HFFc6 (cell line): ENCODE measurements around the gene KLK5. TPM values are rescaled to one million over a fixed set of nuclear protein-coding genes. Genes with fewer than 3 reads are reported as not detected.
"Not testable (repeated sequence)": the region's sequence is repeated elsewhere in the genome, so short reads cannot be mapped to it uniquely, and the experiment has no call there.

Experiments
- DNase-seq: peaks from one replicate; pipeline ENCODE4 v3.0.0-alpha.2; 2018
- H3K27ac Mint-ChIP-seq: 2 replicates; pipeline ENCODE4 v1.8.0; 2020; ENCODE audit warnings: mild to moderate bottlenecking, mixed read lengths
- H3K27me3 Mint-ChIP-seq: 2 replicates; pipeline ENCODE4 v1.8.0; 2021; ENCODE audit warnings: mild to moderate bottlenecking, moderate library complexity, mixed read lengths; ENCODE audit not compliant: insufficient read depth
- H3K36me3 Mint-ChIP-seq: 2 replicates; pipeline ENCODE4 v1.8.0; 2021; ENCODE audit warnings: low read depth, mixed read lengths
- H3K4me1 Mint-ChIP-seq: 2 replicates; pipeline ENCODE4 v1.8.0; 2020; ENCODE audit warnings: low read depth, mixed read lengths
- H3K4me3 Mint-ChIP-seq: 2 replicates; pipeline ENCODE4 v1.8.0; 2020; ENCODE audit warnings: mild to moderate bottlenecking, moderate library complexity, mixed read lengths
- H3K9me3 Mint-ChIP-seq: 2 replicates; pipeline ENCODE4 v1.8.0; 2020; ENCODE audit warnings: mild to moderate bottlenecking, mixed read lengths
- total RNA-seq, 6 experiments: library from RNA; stranded (reverse); fragmentation: NEBNext Ultra II Directional; extraction: Animal tissue kit (Norgen Biotek cat#: 25700); gene quantifications; 2 replicates in 1 of 6; 3 replicates in 5 of 6; pipeline ENCODE4 v1.2.3, GENCODE V29; 2021
- TF ChIP-seq, protein P1 (sequence below): fragments of 200-600 bp; sonication (generic); IDR thresholded peaks from 2 replicates; pipeline ENCODE4 v1.5.0; 2021; ENCODE audit warnings: antibody characterized with exemption, mild to moderate bottlenecking

The KLK5 gene
- total RNA-seq, 6 experiments from 2014 or later = not detected

DNA sequence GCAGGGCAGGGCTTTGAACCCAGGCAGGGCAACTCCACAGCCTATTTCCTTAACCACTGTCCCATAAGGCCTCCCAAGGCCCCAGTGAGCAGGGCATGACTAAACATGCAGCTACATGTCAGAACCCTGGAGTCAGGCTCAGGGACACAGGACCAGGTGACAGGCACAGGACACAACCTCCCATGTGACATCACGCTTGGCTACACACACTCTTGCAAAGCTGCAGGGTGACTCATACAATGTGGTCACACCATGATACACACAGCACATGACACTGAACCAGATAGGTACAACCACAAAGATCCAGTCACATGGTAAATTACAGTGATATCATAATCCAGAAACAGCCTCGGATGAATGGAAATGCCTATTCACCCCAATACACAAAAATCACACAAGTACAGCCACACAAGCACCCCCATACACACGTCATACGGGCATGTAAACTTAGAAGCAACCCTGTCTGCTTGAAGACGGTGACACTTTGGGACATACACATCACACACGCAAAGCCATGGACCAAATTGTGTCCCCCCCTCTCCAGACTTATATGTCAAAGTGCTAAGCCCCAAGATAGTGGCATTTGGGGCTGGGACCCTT, 56.1 kb downstream of the KLK5 start:
- DNase-seq = peak; percentile 47
- Mint-ChIP-seq H3K27me3 (peaks cover 4% of the 10 kb centered on the region), H3K27ac (no peak overlapping the region), H3K9me3 (peaks cover 9% of the 10 kb centered on the region; the same call in 1 of the 2 replicates), H3K4me3 (no peak overlapping the region), H3K4me1 (no peaks in the 10 kb centered on the region), H3K36me3 (no peaks in the 10 kb centered on the region)
- TF ChIP-seq, protein P1, sequence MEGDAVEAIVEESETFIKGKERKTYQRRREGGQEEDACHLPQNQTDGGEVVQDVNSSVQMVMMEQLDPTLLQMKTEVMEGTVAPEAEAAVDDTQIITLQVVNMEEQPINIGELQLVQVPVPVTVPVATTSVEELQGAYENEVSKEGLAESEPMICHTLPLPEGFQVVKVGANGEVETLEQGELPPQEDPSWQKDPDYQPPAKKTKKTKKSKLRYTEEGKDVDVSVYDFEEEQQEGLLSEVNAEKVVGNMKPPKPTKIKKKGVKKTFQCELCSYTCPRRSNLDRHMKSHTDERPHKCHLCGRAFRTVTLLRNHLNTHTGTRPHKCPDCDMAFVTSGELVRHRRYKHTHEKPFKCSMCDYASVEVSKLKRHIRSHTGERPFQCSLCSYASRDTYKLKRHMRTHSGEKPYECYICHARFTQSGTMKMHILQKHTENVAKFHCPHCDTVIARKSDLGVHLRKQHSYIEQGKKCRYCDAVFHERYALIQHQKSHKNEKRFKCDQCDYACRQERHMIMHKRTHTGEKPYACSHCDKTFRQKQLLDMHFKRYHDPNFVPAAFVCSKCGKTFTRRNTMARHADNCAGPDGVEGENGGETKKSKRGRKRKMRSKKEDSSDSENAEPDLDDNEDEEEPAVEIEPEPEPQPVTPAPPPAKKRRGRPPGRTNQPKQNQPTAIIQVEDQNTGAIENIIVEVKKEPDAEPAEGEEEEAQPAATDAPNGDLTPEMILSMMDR = no peak

DNA sequence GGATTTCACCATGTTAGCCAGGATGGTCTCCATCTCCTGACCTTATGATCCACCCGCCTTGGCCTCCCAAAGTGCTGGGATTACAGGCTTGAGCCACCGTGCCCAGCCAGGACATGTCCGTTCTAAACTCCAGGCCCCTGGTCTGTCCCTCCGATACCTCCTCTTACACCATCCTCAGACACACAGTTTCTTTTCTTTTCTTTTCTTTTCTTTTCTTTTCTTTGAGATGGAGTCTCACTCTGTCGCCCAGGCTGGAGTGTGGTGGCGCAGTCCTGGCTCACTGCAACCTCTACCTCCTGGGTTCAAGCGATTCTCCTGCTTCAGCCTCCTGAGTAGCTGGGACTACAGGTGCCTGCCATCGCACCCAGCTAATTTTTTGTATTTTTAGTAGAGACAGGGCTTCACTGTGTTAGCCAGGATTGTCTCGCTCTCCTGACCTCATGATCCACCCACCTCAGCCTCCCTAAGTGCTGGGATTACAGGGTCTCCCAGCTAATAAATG, 56.7 kb downstream of the KLK5 start:
- DNase-seq, H3K27ac Mint-ChIP-seq, H3K4me3 Mint-ChIP-seq, H3K27me3 Mint-ChIP-seq, H3K36me3 Mint-ChIP-seq, H3K9me3 Mint-ChIP-seq, H3K4me1 Mint-ChIP-seq: not testable (repeated sequence)

DNA sequence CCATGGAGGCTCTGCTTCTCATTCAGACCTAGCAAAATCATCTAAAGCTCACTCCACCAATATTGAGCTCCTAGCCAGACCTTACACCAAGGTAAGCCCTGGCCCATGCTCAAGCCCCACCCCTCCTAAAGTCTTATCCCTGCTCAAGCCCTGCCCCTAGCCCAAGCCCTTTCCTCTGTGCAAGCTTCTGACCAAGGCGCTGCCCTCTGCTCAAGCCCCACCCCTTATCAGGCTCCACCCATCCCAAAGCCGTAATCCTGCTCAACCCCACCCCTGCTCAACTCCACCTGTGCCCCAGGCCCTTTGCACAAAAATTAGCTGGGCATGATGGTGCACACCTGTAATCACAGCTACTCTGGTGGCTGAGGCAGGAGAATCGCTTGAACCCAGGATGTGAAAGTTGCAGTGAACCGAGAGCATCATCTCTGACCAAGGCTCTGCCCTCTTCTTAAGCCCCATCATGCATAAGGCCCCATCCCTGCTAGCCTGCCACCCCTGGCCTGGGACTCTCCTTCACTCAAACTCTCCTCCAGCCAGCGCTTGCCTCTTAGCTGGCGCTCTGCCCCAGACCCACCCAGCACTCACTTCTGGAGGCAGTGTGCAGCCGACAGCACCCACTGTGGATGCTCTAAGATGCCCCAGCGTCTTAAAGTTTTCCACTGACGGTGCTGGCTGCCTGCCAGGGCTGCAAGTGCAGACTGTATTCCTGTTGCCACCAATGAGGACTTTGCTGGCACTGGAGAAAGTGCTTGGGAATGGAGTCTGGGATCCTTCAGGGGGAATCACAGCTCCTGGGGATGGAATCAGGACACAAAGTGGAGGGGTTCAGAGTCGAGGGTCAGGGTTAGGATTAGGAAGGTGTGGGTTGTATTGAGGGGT, 58.1 kb downstream of the KLK5 start:
- TF ChIP-seq, protein P1 = no peak
- Mint-ChIP-seq H3K4me3 (no peak overlapping the region), H3K27ac (no peak overlapping the region), H3K9me3 (peaks cover 9% of the 10 kb centered on the region; the same call in 1 of the 2 replicates), H3K36me3 (no peaks in the 10 kb centered on the region), H3K27me3 (peaks cover 4% of the 10 kb centered on the region), H3K4me1 (peaks cover 7% of the 10 kb centered on the region)
- DNase-seq = no peak

Other genes with a start within 250 kb of the KLK5 start
- 10 to 100 TPM in 4 of 6 experiments, 1 to 10 TPM in 2; 5.4 to 16.7 (median 14.7) TPM for gene SHANK1, start 233.2 kb downstream of the KLK5 start, total RNA-seq
- 100 to 1,000 TPM; 140 to 182 (median 164) TPM for gene CLEC11A, start 229.7 kb downstream of the KLK5 start, total RNA-seq
- gene GPR32, start 182.6 kb downstream of the KLK5 start, total RNA-seq = not detected
- not detected for gene ACP4, start 162.6 kb downstream of the KLK5 start, total RNA-seq
- gene KLK1, start 129.3 kb downstream of the KLK5 start, total RNA-seq = not detected
- not detected for gene KLK15, start 119.5 kb downstream of the KLK5 start, total RNA-seq
- not detected for gene KLK3, start 98.1 kb downstream of the KLK5 start, total RNA-seq
- gene KLK2, start 79.6 kb downstream of the KLK5 start, total RNA-seq = not detected
- not detected for gene KLK4, start 41.6 kb downstream of the KLK5 start, total RNA-seq
- gene KLK6, start 16.6 kb upstream of the KLK5 start, total RNA-seq = not detected
- not detected for gene KLK7, start 30.9 kb upstream of the KLK5 start, total RNA-seq
- not detected for gene KLK8, start 48.6 kb upstream of the KLK5 start, total RNA-seq
- gene KLK10, start 66.7 kb upstream of the KLK5 start, total RNA-seq = not detected
- gene KLK11, start 73.6 kb upstream of the KLK5 start, total RNA-seq = not detected
- not detected for gene KLK12, start 82.0 kb upstream of the KLK5 start, total RNA-seq
- gene KLK13, start 112.1 kb upstream of the KLK5 start, total RNA-seq = not detected
- under 1 TPM in 1 of 6 experiments, not detected in 5; 0.23 TPM for gene KLK14, start 129.8 kb upstream of the KLK5 start, total RNA-seq
- 1 to 10 TPM; 5.0 to 8.9 (median 5.9) TPM for gene CTU1, start 155.4 kb upstream of the KLK5 start, total RNA-seq
- not detected for gene SIGLEC9, start 171.9 kb upstream of the KLK5 start, total RNA-seq
- not detected for gene SIGLEC7, start 189.3 kb upstream of the KLK5 start, total RNA-seq